OCI-LY7 (cell line): ENCODE data around the gene SPPL2A. TPM values are rescaled to one million over a fixed set of nuclear protein-coding genes. Genes with fewer than 3 reads are reported as not detected.

ENCODE experiments used
- BruUV-seq: library from RNA; stranded (reverse); fragments of 400-500 nt; replicated peaks from 2 replicates; lab custom pipeline; 2021; lab: Mats Ljungman, UMichigan
- CTCF ChIA-PET: fragments of 300-600 bp; sonication (Branson Sonifier 250); formaldehyde crosslinking; loops from one replicate; lab custom pipeline; 2022; ENCODE audit warnings: antibody characterized with exemption; ENCODE audit not compliant: unreplicated experiment; lab: Charles Lee
- POLR2A ChIA-PET: fragments of 300-600 bp; sonication (Branson Sonifier 250); formaldehyde crosslinking; loops from one replicate; lab custom pipeline; 2022; ENCODE audit warnings: antibody characterized with exemption; lab: Charles Lee
- DNase-seq: peaks from one replicate; pipeline ENCODE4 v3.0.0-alpha.2; 2015; ENCODE audit warnings: low spot score
- H2AFZ ChIP-seq: fragments of 200-600 bp; sonication (generic), shearing (Covaris generic); 2 replicates; pipeline ENCODE4 v1.6.1; 2014; ENCODE audit warnings: mild to moderate bottlenecking, antibody characterized with exemption, low read length, moderate library complexity
- H3K27ac ChIP-seq: fragments of 200-600 bp; sonication (generic); 2 replicates; pipeline ENCODE4 v1.5.1; 2014; ENCODE audit warnings: mixed run types, low read depth, mild to moderate bottlenecking, moderate library complexity, low read length, inconsistent platforms; ENCODE audit not compliant: poor library complexity, severe bottlenecking
- H3K36me3 ChIP-seq: fragments of 200-600 bp; sonication (generic); 2 replicates; pipeline ENCODE4 v1.6.1; 2014; ENCODE audit warnings: mild to moderate bottlenecking, antibody characterized with exemption, low read length, moderate library complexity, mixed read lengths; ENCODE audit not compliant: insufficient read depth
- H3K4me1 ChIP-seq: fragments of 200-600 bp; sonication (generic); 2 replicates; pipeline ENCODE4 v1.5.1; 2014; ENCODE audit warnings: mild to moderate bottlenecking, low read length; ENCODE audit not compliant: insufficient read depth, poor library complexity, severe bottlenecking
- H3K4me2 ChIP-seq: fragments of 200-600 bp; sonication (generic); 2 replicates; pipeline ENCODE4 v1.6.1; 2014; ENCODE audit warnings: mild to moderate bottlenecking, low read length
- H3K4me3 ChIP-seq: fragments of 200-600 bp; sonication (generic); 2 replicates; pipeline ENCODE4 v1.5.1; 2014; ENCODE audit warnings: mild to moderate bottlenecking, low read depth, low read length; ENCODE audit not compliant: poor library complexity, severe bottlenecking
- H3K79me2 ChIP-seq: fragments of 200-600 bp; sonication (generic); 2 replicates; pipeline ENCODE4 v1.6.1; 2016; ENCODE audit warnings: low read depth, mild to moderate bottlenecking, low read length, moderate library complexity, mixed read lengths; ENCODE audit not compliant: insufficient read depth
- H3K9me2 ChIP-seq: fragments of 200-600 bp; sonication (generic); 2 replicates; pipeline ENCODE4 v1.6.1; 2016; ENCODE audit warnings: mild to moderate bottlenecking, low read length, mixed read lengths; ENCODE audit not compliant: insufficient read depth
- H3K9me3 ChIP-seq: fragments of 200-600 bp; sonication (generic); 2 replicates; pipeline ENCODE4 v1.6.1; 2014; ENCODE audit warnings: mild to moderate bottlenecking, mixed run types, low read length, mixed read lengths
- H4K20me1 ChIP-seq: fragments of 200-600 bp; sonication (generic); 2 replicates; pipeline ENCODE4 v1.6.1; 2014; ENCODE audit warnings: mild to moderate bottlenecking, antibody characterized with exemption, low read length, moderate library complexity, mixed read lengths; ENCODE audit not compliant: insufficient read depth
- CTCF ChIP-seq: fragments of 200-600 bp; sonication (generic); conservative IDR thresholded peaks from 2 replicates; pipeline ENCODE4 v1.5.1; 2014; ENCODE audit warnings: mild to moderate bottlenecking, antibody characterized with exemption, low read length, moderate library complexity, mixed read lengths
- EZH2phosphoT487 ChIP-seq: fragments of 200-600 bp; sonication (generic); IDR thresholded peaks from 2 replicates; pipeline ENCODE4 v1.6.1; 2018; ENCODE audit warnings: low read depth, borderline replicate concordance, mild to moderate bottlenecking, mixed run types, antibody characterized with exemption, low read length, moderate library complexity, mixed read lengths
- intact Hi-C: fragments of 100-400 bp; cut with micrococcal nuclease; formaldehyde crosslinking; loops from one replicate; pipeline ENCODE4 v1.10.0; 2022; ENCODE audit not compliant: unreplicated experiment
- total RNA-seq, 2 experiments: library from RNA; depleted of rRNA in 1 of 2; stranded (reverse); fragments of >200 nt in 1 of 2; shearing (Covaris generic) in 1 of 2; gene quantifications; 2 replicates each; pipeline ENCODE4 v1.2.3, GENCODE V29; 2014 to 2022

The SPPL2A gene
- total RNA-seq, 2 experiments from 2014 or later, result 24.6 to 41.6 TPM

DNA sequence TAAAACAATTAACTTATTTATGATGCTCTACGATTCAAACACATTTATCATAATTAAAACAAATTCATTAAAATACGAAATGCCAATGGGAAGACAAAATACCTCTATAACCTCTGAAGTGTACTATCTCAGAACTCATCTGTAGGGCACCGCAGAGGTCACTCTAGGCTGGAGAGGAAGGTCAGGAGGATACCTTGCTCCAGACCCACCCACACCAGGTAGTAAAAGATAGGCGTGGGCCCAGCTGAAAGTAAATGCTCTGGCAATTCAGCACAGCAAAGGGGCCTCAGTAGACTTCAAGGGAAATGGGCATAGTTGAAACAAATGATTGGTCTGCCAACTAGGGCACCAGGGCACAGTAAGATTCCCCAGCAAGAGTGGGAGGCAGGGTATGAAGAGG is 26.0 kb upstream of the SPPL2A start:
- intact Hi-C loops, result no loop called here
- CTCF ChIA-PET, result no interaction called here
- TF ChIP-seq CTCF (no peak), EZH2phosphoT487 (no peak)
- no peak for DNase-seq
- no peak overlapping the region for H2AFZ ChIP-seq
- H3K4me2 ChIP-seq, result no peak overlapping the region
- H3K27ac ChIP-seq, result no peak overlapping the region
- no peak overlapping the region for H3K4me3 ChIP-seq
- no peaks in the 10 kb centered on the region for H4K20me1 ChIP-seq
- H3K9me3 ChIP-seq, result no peaks in the 10 kb centered on the region
- H3K36me3 ChIP-seq, result no peaks in the 10 kb centered on the region
- POLR2A ChIA-PET, result interaction anchor here (0.6 kb wide), 2 partner anchors 55 to 82 kb away, joined by 3 read pairs; no protein-coding TSS in a partner anchor
- no peaks in the 10 kb centered on the region for H3K9me2 ChIP-seq
- no peaks in the 10 kb centered on the region for H3K4me1 ChIP-seq
- H3K79me2 ChIP-seq, result no peaks in the 10 kb centered on the region
- no TSS peak for BruUV-seq

DNA sequence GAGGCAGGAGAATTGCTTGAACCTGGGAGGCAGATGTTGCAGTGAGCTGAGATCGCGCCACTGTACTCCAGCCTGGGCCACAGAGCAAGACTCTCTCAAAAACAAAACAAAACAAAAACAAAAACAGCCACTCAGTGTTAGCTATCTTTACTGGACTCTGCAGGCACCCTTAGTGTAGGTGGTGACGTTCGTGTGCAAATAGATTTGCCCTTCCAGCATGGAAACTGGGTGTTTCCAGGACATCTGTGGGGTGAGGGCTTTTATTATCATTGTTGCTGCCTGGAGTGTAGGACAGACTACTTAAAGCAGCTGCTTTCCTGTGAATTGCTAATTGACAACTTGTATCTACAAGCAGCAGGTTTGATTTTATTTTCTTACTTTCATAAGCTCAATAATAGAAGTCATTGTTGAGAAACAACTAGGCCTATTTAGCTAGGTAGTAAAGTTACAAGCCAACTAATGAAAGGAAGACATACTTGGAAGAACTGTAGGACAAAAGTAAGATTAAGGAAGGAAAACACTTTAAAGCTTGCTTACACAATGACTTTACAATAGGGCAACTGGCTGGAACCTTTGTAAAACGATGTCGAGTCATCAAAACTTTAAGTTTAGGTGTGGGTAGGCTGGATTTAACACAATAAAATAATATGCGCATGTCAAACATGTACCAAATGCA is 25.4 kb upstream of the SPPL2A start:
- TF ChIP-seq EZH2phosphoT487 (no peak), CTCF (no peak)
- ChIA-PET POLR2A (interaction anchor here (0.6 kb wide), 1 partner anchor 82 kb away, joined by 3 read pairs; no protein-coding TSS in a partner anchor), CTCF (no interaction called here)
- BruUV-seq, result no TSS peak
- Histone ChIP-seq H3K9me3 (no peaks in the 10 kb centered on the region), H3K4me2 (no peak overlapping the region), H3K9me2 (no peaks in the 10 kb centered on the region), H3K4me1 (no peaks in the 10 kb centered on the region), H3K79me2 (no peaks in the 10 kb centered on the region), H3K4me3 (no peak overlapping the region), H3K27ac (no peak overlapping the region), H3K36me3 (no peaks in the 10 kb centered on the region), H2AFZ (no peak overlapping the region), H4K20me1 (no peaks in the 10 kb centered on the region)
- DNase-seq, result no peak
- intact Hi-C loops, result no loop called here

DNA sequence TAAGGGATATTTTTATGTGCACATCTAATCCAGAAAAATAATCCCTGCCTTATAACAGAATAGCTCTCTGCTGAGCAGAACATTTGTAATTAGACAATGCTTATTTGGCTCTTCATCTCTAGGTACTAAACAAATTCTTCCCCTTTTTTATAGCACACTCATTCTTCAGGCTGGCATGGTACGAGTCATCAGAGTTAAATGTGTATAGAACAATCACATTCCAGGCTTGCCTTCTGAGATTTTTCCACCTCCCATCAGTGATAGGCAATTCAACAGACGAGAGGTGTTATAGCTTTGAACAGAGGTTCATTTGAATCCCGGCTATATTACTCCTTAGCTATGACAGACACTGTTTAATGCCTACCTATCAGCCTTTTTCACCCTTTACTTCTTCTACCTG is 21.4 kb upstream of the SPPL2A start:
- Histone ChIP-seq H3K9me2 (no peaks in the 10 kb centered on the region), H3K4me2 (no peak overlapping the region), H3K36me3 (no peaks in the 10 kb centered on the region), H3K4me3 (no peak overlapping the region), H4K20me1 (no peaks in the 10 kb centered on the region), H3K9me3 (no peaks in the 10 kb centered on the region), H3K4me1 (no peaks in the 10 kb centered on the region), H2AFZ (no peak overlapping the region), H3K27ac (no peak overlapping the region), H3K79me2 (no peaks in the 10 kb centered on the region)
- no TSS peak for BruUV-seq
- POLR2A ChIA-PET, result no interaction called here
- TF ChIP-seq CTCF (no peak), EZH2phosphoT487 (no peak)
- CTCF ChIA-PET, result no interaction called here
- DNase-seq, result no peak
- intact Hi-C loops, result no loop called here
